HG03565 (cell line): ENCODE data around the gene ITFG2.

ENCODE experiments used
- ATAC-seq: cut with Tn5 transposase; IDR thresholded peaks from one replicate; pipeline ENCODE4 v1.9.1; 2021; ENCODE audit warnings: mild to moderate bottlenecking, moderate library complexity; ENCODE audit not compliant: unreplicated experiment

Gene ITFG2

DNA sequence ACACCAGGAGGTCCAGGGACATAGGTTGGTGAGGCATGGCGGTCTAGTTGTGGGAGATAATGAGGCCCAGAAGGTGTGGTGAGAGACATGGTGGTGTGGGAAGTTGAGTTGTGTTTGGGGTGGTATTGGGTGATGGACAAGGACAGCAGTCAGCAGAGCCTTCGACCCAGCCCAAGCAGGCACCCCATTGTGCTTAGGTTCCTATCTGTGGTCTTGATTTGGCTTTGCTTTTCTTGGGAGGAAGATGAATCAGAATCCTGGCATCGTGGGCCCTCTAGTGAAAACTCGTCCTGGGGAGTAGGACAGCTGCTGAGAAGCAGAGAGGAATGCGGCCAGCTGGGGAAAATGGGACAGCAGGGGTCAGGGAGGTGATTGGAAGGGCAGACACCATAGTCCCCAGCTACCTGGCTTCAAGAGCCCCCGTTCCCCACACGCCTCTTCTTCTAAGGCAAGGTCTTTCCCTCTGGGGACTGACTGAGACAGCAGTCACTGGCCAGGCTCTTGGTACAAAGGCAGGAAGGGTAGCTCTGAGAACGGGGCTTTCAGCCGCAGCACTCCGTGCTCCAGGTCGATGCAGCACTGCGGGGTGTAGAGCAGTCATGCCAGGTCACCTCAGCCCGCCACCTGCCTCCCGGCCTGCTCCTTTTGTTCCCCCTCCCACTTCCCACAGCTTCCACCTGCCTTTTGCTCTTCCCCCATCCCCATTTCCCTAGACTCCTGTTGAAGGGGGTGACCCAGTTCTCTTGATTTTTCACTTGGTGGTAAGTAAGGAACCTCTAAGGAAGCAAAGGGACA, 14.4 kb downstream of the ITFG2 start:
- no peak for ATAC-seq

DNA sequence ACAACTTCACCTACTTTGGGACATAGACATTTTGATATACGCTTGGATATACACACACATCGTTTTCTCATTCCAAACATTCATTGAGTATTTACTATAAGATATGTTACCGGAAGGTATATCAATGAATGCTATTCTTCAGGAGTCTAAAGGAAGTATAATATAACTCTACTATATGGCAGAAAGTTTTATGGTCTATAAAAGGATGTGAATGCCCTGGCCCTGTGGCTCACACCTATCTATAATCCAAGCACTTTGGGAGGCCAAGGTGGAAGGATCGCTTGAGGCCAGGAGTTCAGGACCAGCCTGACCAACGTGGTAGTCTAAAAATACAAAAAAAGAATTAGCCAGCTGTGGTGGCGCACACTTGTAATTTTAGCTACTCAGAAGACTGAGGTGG, 16.8 kb downstream of the ITFG2 start:
- ATAC-seq: no peak

GRCh38 chr12:2832550-2833127, 20.2 kb downstream of the ITFG2 start:
- no peak for ATAC-seq

- no peak for ATAC-seq
Observed at GRCh38 chr12:2833327-2833726, 20.9 kb downstream of the ITFG2 start.

- ATAC-seq: no peak
Observed at GRCh38 chr12:2833810-2834209, 21.3 kb downstream of the ITFG2 start.

GRCh38 chr12:2834581-2835491, 22.4 kb downstream of the ITFG2 start, which contains the start of gene NRIP2:
TSS of gene NRIP2 (minus strand) at chr12:2835035. CDS start at chr12:2834983, 52 bp downstream.
- no peak for ATAC-seq

GRCh38 chr12:2835691-2836403, 23.4 kb downstream of the ITFG2 start:
- no peak for ATAC-seq

GRCh38 chr12:2836574-2836973, 24.1 kb downstream of the ITFG2 start:
- ATAC-seq: no peak

DNA sequence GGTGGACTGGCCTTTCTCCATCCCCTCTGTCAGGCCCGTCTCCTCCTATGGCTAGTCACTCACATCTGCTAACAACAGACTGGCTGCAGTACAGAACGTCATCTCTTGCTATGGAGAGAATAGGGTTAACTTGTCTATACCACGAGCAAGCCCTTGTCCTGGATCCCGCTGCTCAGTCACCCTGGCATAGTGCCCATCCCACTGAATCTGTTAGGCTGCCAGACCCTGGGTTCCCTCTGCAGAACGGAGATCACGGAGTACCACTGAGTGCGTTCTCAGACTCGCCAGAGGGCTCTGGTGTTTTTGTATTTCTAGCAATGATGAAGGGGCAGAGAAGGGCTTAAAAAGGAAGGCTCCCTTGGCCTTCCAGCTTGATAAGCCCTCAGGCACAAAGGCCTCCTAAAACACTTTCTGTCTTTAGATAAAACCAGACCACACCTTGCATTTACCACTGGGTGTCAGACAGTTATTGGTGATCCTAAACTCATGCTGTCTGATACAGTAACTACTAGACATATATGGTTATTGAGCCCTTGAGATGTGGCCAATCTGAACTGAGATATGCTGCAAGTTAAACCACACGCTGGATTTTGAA, 28.7 kb downstream of the ITFG2 start:
- ATAC-seq: no peak

DNA sequence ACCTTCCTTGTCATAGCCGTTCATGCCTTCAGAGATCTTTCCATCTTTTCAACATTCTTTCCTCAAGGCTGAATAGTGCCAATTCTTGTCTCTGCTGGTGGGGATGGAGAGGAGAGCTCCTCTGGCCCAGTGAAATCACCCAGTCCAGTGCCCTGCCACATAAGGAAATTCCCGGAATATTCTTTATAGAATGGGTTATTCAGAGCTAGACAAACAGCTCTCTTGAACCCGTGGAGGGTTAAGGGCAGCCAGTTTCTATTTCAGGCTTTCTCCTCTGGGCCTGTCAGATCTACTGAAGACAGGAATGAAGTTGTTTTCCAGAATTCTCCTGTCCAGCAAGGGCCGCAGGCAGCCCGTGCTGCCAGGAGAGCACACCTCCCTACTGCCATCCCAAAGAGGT, 30.5 kb downstream of the ITFG2 start:
- ATAC-seq: no peak

DNA sequence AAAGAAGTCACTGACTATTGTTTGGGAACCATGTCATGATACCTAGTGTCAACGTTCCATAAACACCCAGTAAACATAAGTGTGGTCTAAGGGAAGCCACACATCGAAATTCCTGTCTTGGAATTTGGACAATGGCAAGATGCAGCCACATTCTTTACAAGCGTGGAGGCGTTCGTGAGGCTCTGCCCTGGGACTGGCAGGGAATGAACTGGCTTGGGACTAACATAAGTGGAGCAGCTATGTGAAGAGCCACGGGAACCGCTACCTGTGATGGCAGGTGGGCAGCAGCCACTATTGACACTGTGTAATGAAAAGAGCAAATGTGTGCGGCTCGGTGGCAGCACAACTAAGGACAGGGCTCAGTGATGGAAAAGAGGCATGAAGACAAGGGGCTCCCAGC, 32.3 kb downstream of the ITFG2 start:
- no peak for ATAC-seq

DNA sequence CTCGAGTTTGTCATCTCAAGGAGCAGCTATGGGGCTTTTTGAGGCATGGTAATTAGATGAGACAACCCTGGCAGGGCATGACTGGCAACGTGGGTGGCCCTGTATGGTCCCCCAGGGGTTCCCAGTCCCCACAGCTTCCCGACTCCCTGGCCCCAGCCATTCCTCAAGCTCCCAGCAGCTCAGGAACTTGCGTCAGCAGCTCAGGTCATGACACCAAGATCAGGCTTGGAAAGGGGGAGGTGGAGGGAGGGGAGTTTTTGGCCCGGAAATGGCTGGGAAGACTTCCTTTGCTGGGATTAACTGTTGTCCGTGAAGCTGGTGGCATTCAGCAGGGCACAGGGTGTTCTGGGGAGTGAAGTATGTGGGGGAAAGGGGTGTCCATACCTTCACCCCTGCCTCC, 32.8 kb downstream of the ITFG2 start:
- no peak for ATAC-seq

- no peak for ATAC-seq
Observed at GRCh38 chr12:2851931-2852330, 39.5 kb downstream of the ITFG2 start.

DNA sequence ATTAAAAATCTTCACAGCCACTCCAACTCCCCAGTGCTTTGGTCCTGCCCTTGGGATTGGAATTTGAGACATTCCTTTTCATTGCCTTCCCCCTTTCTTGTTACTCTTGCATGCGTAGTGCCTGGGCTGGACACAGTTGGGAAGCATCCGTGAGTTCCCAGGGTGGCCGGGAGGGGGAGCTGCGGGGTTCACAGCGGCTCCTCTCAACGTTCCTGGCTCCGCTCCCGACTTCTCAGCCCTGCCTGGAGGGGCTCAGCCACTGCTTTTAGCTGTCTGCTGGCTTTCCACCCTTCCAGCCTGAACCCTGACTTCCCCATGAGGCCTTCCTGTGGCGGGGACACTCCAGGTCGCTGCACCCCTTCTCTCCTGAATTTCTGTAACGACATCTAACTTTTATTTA, 41.2 kb downstream of the ITFG2 start:
- ATAC-seq: no peak

GRCh38 chr12:2854669-2855453, 42.4 kb downstream of the ITFG2 start:
- ATAC-seq: no peak

GRCh38 chr12:2855546-2855945, 43.1 kb downstream of the ITFG2 start:
- ATAC-seq: no peak

GRCh38 chr12:2856051-2856450, 43.6 kb downstream of the ITFG2 start:
- no peak for ATAC-seq

- no peak for ATAC-seq
Observed at GRCh38 chr12:2857021-2857431, 44.6 kb downstream of the ITFG2 start, which contains the start of gene TEX52. TSS of gene TEX52 (minus strand) at chr12:2857039. CDS start at chr12:2857026, 13 bp downstream.

- ATAC-seq: no peak
Observed at GRCh38 chr12:2857576-2857975, 45.1 kb downstream of the ITFG2 start.

DNA sequence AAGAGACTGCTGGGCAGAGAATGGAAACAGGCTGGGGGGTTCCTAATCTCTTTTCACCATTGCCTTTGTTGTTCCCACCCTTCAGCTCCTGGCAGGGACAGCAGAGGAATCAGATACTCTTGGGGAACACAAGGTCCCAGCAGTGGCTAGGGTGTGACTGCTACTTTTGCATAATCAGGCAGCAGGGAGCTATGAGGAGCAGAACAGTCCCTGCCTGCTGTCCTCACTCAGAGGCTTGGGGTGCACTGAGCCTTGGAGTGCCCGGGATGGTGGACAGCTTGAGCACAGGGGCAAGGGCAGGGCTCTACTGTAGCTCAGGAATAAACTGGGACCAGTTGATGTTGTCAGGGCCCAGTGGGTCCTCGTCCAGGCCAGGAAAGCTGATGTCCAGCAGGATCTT, 45.9 kb downstream of the ITFG2 start:
- ATAC-seq: no peak
